ENCODE measurements around the gene NSFL1C. TPM values are rescaled to one million over a fixed set of nuclear protein-coding genes. Genes with fewer than 3 reads are reported as not detected.
A peak's percentile ranks its signal among the peaks of the same experiment; 100 is the strongest.

The NSFL1C gene
- total RNA-seq, 1 experiment from 2014 or later, result 119 TPM

- H3K4me3 Mint-ChIP-seq (ENCODE audit: unreplicated experiment), result no peak overlapping the region
- no peak overlapping the region for H3K4me3 ChIP-seq (ENCODE audit: low read depth, low read length)
- intact Hi-C loops (cut with micrococcal nuclease; ENCODE audit: unreplicated experiment), result no loop called here
- ChIA-PET POLR2A (no interaction called here), CTCF (no interaction called here)
- H3K9me3 Mint-ChIP-seq (ENCODE audit: unreplicated experiment), result no peaks in the 10 kb centered on the region
- no peaks in the 10 kb centered on the region for H3K36me3 ChIP-seq (ENCODE audit: control insufficient read depth, insufficient read depth, low read length)
- no peak for DNase-seq
- no peaks in the 10 kb centered on the region for H3K9me3 ChIP-seq
- H3K36me3 Mint-ChIP-seq (ENCODE audit: insufficient read depth, unreplicated experiment), result no peaks in the 10 kb centered on the region
- no peaks in the 10 kb centered on the region for H3K4me1 Mint-ChIP-seq (ENCODE audit: low read depth, unreplicated experiment)
- H3K27me3 Mint-ChIP-seq (ENCODE audit: insufficient read depth, unreplicated experiment), result no peaks in the 10 kb centered on the region
- no peak overlapping the region for H3K27ac Mint-ChIP-seq (ENCODE audit: unreplicated experiment)
- no peaks in the 10 kb centered on the region for H3K27me3 ChIP-seq (replicated peaks; ENCODE audit: control insufficient read depth, insufficient read depth, low read length)
- BruUV-seq (replicated peaks), result no TSS peak
- H3K4me1 ChIP-seq, result no peaks in the 10 kb centered on the region
- TF ChIP-seq, protein P1, sequence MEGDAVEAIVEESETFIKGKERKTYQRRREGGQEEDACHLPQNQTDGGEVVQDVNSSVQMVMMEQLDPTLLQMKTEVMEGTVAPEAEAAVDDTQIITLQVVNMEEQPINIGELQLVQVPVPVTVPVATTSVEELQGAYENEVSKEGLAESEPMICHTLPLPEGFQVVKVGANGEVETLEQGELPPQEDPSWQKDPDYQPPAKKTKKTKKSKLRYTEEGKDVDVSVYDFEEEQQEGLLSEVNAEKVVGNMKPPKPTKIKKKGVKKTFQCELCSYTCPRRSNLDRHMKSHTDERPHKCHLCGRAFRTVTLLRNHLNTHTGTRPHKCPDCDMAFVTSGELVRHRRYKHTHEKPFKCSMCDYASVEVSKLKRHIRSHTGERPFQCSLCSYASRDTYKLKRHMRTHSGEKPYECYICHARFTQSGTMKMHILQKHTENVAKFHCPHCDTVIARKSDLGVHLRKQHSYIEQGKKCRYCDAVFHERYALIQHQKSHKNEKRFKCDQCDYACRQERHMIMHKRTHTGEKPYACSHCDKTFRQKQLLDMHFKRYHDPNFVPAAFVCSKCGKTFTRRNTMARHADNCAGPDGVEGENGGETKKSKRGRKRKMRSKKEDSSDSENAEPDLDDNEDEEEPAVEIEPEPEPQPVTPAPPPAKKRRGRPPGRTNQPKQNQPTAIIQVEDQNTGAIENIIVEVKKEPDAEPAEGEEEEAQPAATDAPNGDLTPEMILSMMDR (IDR thresholded peaks at IDR 0.05; ENCODE audit: insufficient read depth in 1 of 2, low read depth in 1 of 2, low read length in 1 of 2, severe bottlenecking in 1 of 2, unreplicated experiment in 1 of 2), result no peak
Observed at GRCh38 chr20:1426231-1426849, 40.3 kb downstream of the NSFL1C start.

DNA sequence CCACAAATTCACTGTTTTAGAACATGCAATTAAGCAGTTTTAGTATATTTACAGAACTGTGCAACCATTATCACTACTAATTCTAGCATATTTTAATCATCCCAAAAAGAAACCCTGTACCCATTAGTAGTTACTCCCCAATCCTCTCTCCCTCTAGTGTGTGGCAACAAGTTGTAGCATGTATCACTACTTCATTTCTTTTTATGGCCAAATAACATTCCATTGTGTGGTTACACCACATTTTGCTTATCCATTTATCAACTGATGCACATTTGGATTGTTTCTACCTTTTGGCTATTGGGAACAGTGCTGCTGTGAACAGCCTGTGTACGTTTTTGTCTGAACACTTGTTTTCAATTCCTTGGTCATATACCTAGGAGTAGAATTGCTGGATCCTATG, 42.3 kb downstream of the NSFL1C start:
- Mint-ChIP-seq H3K36me3 (ENCODE audit: insufficient read depth, unreplicated experiment) (no peaks in the 10 kb centered on the region), H3K27me3 (ENCODE audit: insufficient read depth, unreplicated experiment) (no peaks in the 10 kb centered on the region), H3K9me3 (ENCODE audit: unreplicated experiment) (no peaks in the 10 kb centered on the region), H3K4me1 (ENCODE audit: low read depth, unreplicated experiment) (no peaks in the 10 kb centered on the region), H3K27ac (ENCODE audit: unreplicated experiment) (no peak overlapping the region), H3K4me3 (ENCODE audit: unreplicated experiment) (no peak overlapping the region)
- intact Hi-C loops (cut with micrococcal nuclease; ENCODE audit: unreplicated experiment), result no loop called here
- Histone ChIP-seq H3K9me3 (peaks cover 3% of the 10 kb centered on the region; the same call in 1 of the 2 replicates), H3K36me3 (ENCODE audit: control insufficient read depth, insufficient read depth, low read length) (no peaks in the 10 kb centered on the region), H3K27me3 (replicated peaks; ENCODE audit: control insufficient read depth, insufficient read depth, low read length) (no peaks in the 10 kb centered on the region), H3K4me1 (no peaks in the 10 kb centered on the region), H3K4me3 (ENCODE audit: low read depth, low read length) (no peak overlapping the region)
- DNase-seq, result no peak
- TF ChIP-seq, protein P1 (IDR thresholded peaks at IDR 0.05; ENCODE audit: insufficient read depth in 1 of 2, low read depth in 1 of 2, low read length in 1 of 2, severe bottlenecking in 1 of 2, unreplicated experiment in 1 of 2), result no peak
- ChIA-PET POLR2A (no interaction called here), CTCF (interaction anchor here (0.9 to 1.0 kb wide), 2 partner anchors 24 to 79 kb away, joined by 4 read pairs; no protein-coding TSS in a partner anchor)
- BruUV-seq (replicated peaks), result no TSS peak

- CTCF ChIA-PET, result interaction anchor here (0.9 to 1.0 kb wide), 2 partner anchors 23 to 80 kb away, joined by 4 read pairs; no protein-coding TSS in a partner anchor
- DNase-seq, result peak; percentile 72 to 77
- intact Hi-C loops (cut with micrococcal nuclease; ENCODE audit: unreplicated experiment), result no loop called here
Observed at GRCh38 chr20:1423625-1424106, 43.0 kb downstream of the NSFL1C start.

More at GRCh38 chr20:1423625-1424106, 43.0 kb downstream of the NSFL1C start:
- Histone ChIP-seq H3K27me3 (replicated peaks; ENCODE audit: control insufficient read depth, insufficient read depth, low read length) (no peaks in the 10 kb centered on the region), H3K4me3 (ENCODE audit: low read depth, low read length) (no peak overlapping the region), H3K4me1 (no peaks in the 10 kb centered on the region), H3K9me3 (peaks cover 3% of the 10 kb centered on the region; the same call in 1 of the 2 replicates), H3K36me3 (ENCODE audit: control insufficient read depth, insufficient read depth, low read length) (no peaks in the 10 kb centered on the region)
- no peak overlapping the region for H3K4me3 Mint-ChIP-seq (ENCODE audit: unreplicated experiment)
- H3K27me3 Mint-ChIP-seq (ENCODE audit: insufficient read depth, unreplicated experiment), result no peaks in the 10 kb centered on the region
- no peaks in the 10 kb centered on the region for H3K9me3 Mint-ChIP-seq (ENCODE audit: unreplicated experiment)
- POLR2A ChIA-PET, result no interaction called here
- no TSS peak for BruUV-seq (replicated peaks)
- TF ChIP-seq, protein P1 (IDR thresholded peaks at IDR 0.05; ENCODE audit: insufficient read depth in 1 of 2, low read depth in 1 of 2, low read length in 1 of 2, severe bottlenecking in 1 of 2, unreplicated experiment in 1 of 2), result no peak
- no peaks in the 10 kb centered on the region for H3K4me1 Mint-ChIP-seq (ENCODE audit: low read depth, unreplicated experiment)
- H3K36me3 Mint-ChIP-seq (ENCODE audit: insufficient read depth, unreplicated experiment), result no peaks in the 10 kb centered on the region
- no peak overlapping the region for H3K27ac Mint-ChIP-seq (ENCODE audit: unreplicated experiment)
